HepG2 (cell line): ENCODE data around the gene CGB3. TPM values are rescaled to one million over a fixed set of nuclear protein-coding genes. Genes with fewer than 3 reads are reported as not detected.
A peak's percentile ranks its signal among the peaks of the same experiment; 100 is the strongest.

Experiments used
- ATAC-seq: fragments of 200-7000 bp; cut with Tn5 transposase; 3 replicates; pipeline ENCODE4 v1.9.1; 2020; ENCODE audit warnings: mild to moderate bottlenecking, moderate library complexity
- BruUV-seq: library from RNA; stranded (reverse); fragments of 400-500 nt; replicated peaks from 2 replicates; lab custom pipeline; 2021; lab: Mats Ljungman, UMichigan
- CTCF ChIA-PET: fragments of 300-600 bp; formaldehyde crosslinking; extraction: SDS; loops from one replicate; lab custom pipeline; 2021; ENCODE audit warnings: low total read pairs, inconsistent platforms, low intra/inter-chr PET ratio; lab: Yijun Ruan, JAX
- POLR2A ChIA-PET: fragments of 350-600 bp; sonication (Branson Sonifier 250); formaldehyde crosslinking; loops from one replicate; lab custom pipeline; 2020; ENCODE audit warnings: antibody characterized with exemption, inconsistent platforms; lab: Yijun Ruan, JAX
- DNase-seq: peaks from one replicate; pipeline ENCODE4 v3.0.0-alpha.2; 2015; ENCODE audit warnings: low spot score
- FAIRE-seq: peaks from 3 replicates; lab custom pipeline; 2011; peaks lifted over from hg19 to GRCh38; lab: Jason Lieb, UNC
- H2AFZ ChIP-seq: one replicate; pipeline ENCODE4 v1.6.1; 2011; ENCODE audit warnings: low read length, inconsistent platforms
- H3K27ac ChIP-seq: fragments of 300-600 bp; 3 replicates; pipeline ENCODE4 v1.8.0; 2011; ENCODE audit warnings: mixed run types, mild to moderate bottlenecking, mixed read lengths, low read length, inconsistent platforms; ENCODE audit not compliant: insufficient read depth; ENCODE audit errors: extremely low read length
- H3K27me3 ChIP-seq, 2 experiments: fragments of 200-600 bp in 1 of 2; 2 replicates in 1 of 2; 3 replicates in 1 of 2; pipeline versions ENCODE4 v1.6.0 to v1.8.0; 2011; ENCODE audit warnings: low read length in 2 of 2, mild to moderate bottlenecking in 2 of 2, moderate library complexity in 2 of 2, inconsistent platforms in 1 of 2; ENCODE audit not compliant: insufficient read depth in 2 of 2, control insufficient read depth in 1 of 2
- H3K36me3 ChIP-seq, 2 experiments: fragments of 200-600 bp in 1 of 2; replicated peaks in 1 of 2; 2 replicates in 1 of 2; 3 replicates in 1 of 2; pipeline versions ENCODE4 v1.5.1 to v1.8.0; 2011; ENCODE audit warnings: low read length in 2 of 2, inconsistent platforms in 1 of 2; ENCODE audit not compliant: insufficient read depth in 2 of 2, control insufficient read depth in 1 of 2
- H3K4me1 ChIP-seq: 2 replicates; pipeline ENCODE4 v1.5.1; 2012; ENCODE audit warnings: low read length, inconsistent platforms; ENCODE audit not compliant: insufficient read depth
- H3K4me2 ChIP-seq: 2 replicates; pipeline ENCODE4 v1.6.0; 2011; ENCODE audit warnings: low read depth, low read length, inconsistent platforms
- H3K4me3 ChIP-seq, 3 experiments: fragments of 200-600 bp in 1 of 3; sonication (generic), shearing (Covaris generic) in 1 of 3; replicated peaks in 1 of 3; 2 replicates each; pipeline ENCODE4 v1.5.1; 2011 to 2016; ENCODE audit warnings: low read length in 3 of 3, inconsistent platforms in 2 of 3, low read depth in 2 of 3, mild to moderate bottlenecking in 2 of 3, control low read depth in 1 of 3, mixed read lengths in 1 of 3; ENCODE audit not compliant: insufficient read depth in 1 of 3
- H3K79me2 ChIP-seq: one replicate; pipeline ENCODE4 v1.6.1; 2011; ENCODE audit warnings: low read length, inconsistent platforms; ENCODE audit not compliant: insufficient read depth
- H3K9ac ChIP-seq: 2 replicates; pipeline ENCODE4 v1.6.0; 2011; ENCODE audit warnings: mild to moderate bottlenecking, low read depth, low read length, inconsistent platforms; ENCODE audit not compliant: insufficient read depth
- H3K9me3 ChIP-seq: 2 replicates; pipeline ENCODE4 v1.5.1; 2012; ENCODE audit warnings: mild to moderate bottlenecking, low read length
- H4K20me1 ChIP-seq: 2 replicates; pipeline ENCODE4 v1.6.0; 2011; ENCODE audit warnings: inconsistent platforms, mild to moderate bottlenecking, low read length, moderate library complexity; ENCODE audit not compliant: insufficient read depth
- AGO2 ChIP-seq: fragments of 200-400 bp; formaldehyde crosslinking; optimal IDR thresholded peaks from 2 replicates; pipeline ENCODE3; 2017; ENCODE audit warnings: mild to moderate bottlenecking, low read depth, low read length, moderate library complexity
- BCL3 ChIP-seq: sonication (generic); formaldehyde crosslinking; IDR thresholded peaks from 2 replicates; pipeline ENCODE4 v1.5.1; 2020; ENCODE audit warnings: mild to moderate bottlenecking, missing genetic modification reagents, moderate library complexity
- CREM ChIP-seq, 2 experiments: sonication (generic) in 1 of 2; formaldehyde crosslinking in 1 of 2; IDR thresholded peaks; 2 replicates each; pipeline versions ENCODE4 v1.4.0 to v1.6.1; 2016 to 2020; ENCODE audit warnings: antibody characterized with exemption in 1 of 2, mild to moderate bottlenecking in 1 of 2, missing genetic modification reagents in 1 of 2
- FOSL1 ChIP-seq: sonication (generic); formaldehyde crosslinking; IDR thresholded peaks from 2 replicates; pipeline ENCODE4 v1.9.0; 2021; ENCODE audit warnings: missing genetic modification reagents, borderline replicate concordance
- HCFC1 ChIP-seq: fragments of 150-350 bp; IDR thresholded peaks from 2 replicates; pipeline ENCODE4 v1.6.1; 2014; ENCODE audit warnings: low read depth, low read length
- RBFOX2 ChIP-seq: fragments of 200-400 bp; formaldehyde crosslinking; IDR thresholded peaks from 2 replicates; pipeline ENCODE4 v1.6.1; 2017; ENCODE audit warnings: low read depth, mild to moderate bottlenecking, low read length
- TFDP1 ChIP-seq: IDR thresholded peaks from 2 replicates; pipeline ENCODE4 v1.6.1; 2016; ENCODE audit warnings: missing compliant biosample characterization, missing genetic modification reagents, borderline replicate concordance
- THAP11 ChIP-seq: IDR thresholded peaks from 2 replicates; pipeline ENCODE4 v1.6.1; 2016; ENCODE audit warnings: missing biosample characterization, missing genetic modification reagents
- TOE1 ChIP-seq: sonication (generic); formaldehyde crosslinking; IDR thresholded peaks from 2 replicates; pipeline ENCODE4 v1.4.0; 2020; ENCODE audit warnings: mild to moderate bottlenecking, missing genetic modification reagents
- ZFP37 ChIP-seq: sonication (generic); formaldehyde crosslinking; IDR thresholded peaks from 2 replicates; pipeline ENCODE4 v1.4.0; 2020; ENCODE audit warnings: missing genetic modification reagents, borderline replicate concordance
- ZNF143 ChIP-seq: sonication (generic); formaldehyde crosslinking; IDR thresholded peaks from 2 replicates; pipeline ENCODE4 v1.4.0; 2020; ENCODE audit warnings: missing genetic modification reagents
- ZNF260 ChIP-seq: sonication (generic); formaldehyde crosslinking; IDR thresholded peaks from 2 replicates; pipeline ENCODE4 v1.4.0; 2020; ENCODE audit warnings: missing genetic modification reagents, low read depth, mild to moderate bottlenecking, borderline replicate concordance
- ZNF652 ChIP-seq: IDR thresholded peaks from 2 replicates; pipeline ENCODE4 v1.6.1; 2016; ENCODE audit warnings: low read depth, borderline replicate concordance
- ZNF740 ChIP-seq: sonication (generic); formaldehyde crosslinking; IDR thresholded peaks from 2 replicates; pipeline ENCODE4 v1.4.0; 2020; ENCODE audit warnings: missing genetic modification reagents
- WGBS: methylation state at CpG from one replicate; pipeline ENCODE4 v1.1.6; 2017; ENCODE audit warnings: low lambda C conversion rate; 5-methylcytosine and 5-hydroxymethylcytosine counted together
- in situ Hi-C: cut with HindIII; loops from 2 replicates; pipeline ENCODE4 v1.10.0; 2017; ENCODE audit warnings: low pct_unique_long_range_greater_than_20kb; ENCODE audit not compliant: extremely low pct_ligation_motif_present
- intact Hi-C: fragments of 100-400 bp; cut with micrococcal nuclease; formaldehyde crosslinking; loops from one replicate; pipeline ENCODE4 v1.10.0; 2022; ENCODE audit not compliant: unreplicated experiment
- polyA plus RNA-seq, 8 experiments: library from polyadenylated mRNA; depleted of rRNA in 3 of 8; stranded (reverse) in 7 of 8; unstranded in 1 of 8; fragments of >200 nt; fragmentation: Illumina TruSeq in 4 of 8; extraction: Trizol in 4 of 8; gene quantifications; 2 replicates each; pipeline versions ENCODE4 v1.2.1 to v1.2.3, GENCODE V29; 2011 to 2016; ENCODE audit warnings: low read depth in 4 of 8, missing spikeins in 1 of 8, mixed read lengths in 1 of 8; ENCODE audit not compliant: insufficient read depth in 1 of 8
- total RNA-seq, 5 experiments: library from RNA; depleted of rRNA; stranded (reverse); fragments of >200 nt; fragmentation: Illumina TruSeq; extraction: Trizol; gene quantifications; 2 replicates each; pipeline ENCODE4 v1.2.3, GENCODE V29; 2016; ENCODE audit warnings: low read depth in 1 of 5

The CGB3 gene
- total and polyA plus RNA-seq, 2 of the 13 experiments (the other 11 are each of a cell fraction or from before 2014, with no cell fraction given): not detected

- no peak for ATAC-seq
- POLR2A ChIA-PET: interaction anchor here (2.8 kb wide), 1 partner anchor 8 kb away, joined by 9 read pairs; the partner anchor contains the start of genes GYS1 and RUVBL2
- no peak overlapping the region for H2AFZ ChIP-seq
- intact Hi-C loops: no loop called here
- H3K36me3 ChIP-seq: peaks cover 20 to 55% of the 10 kb centered on the region in 2 experiments; a peak in 4 of 5 replicates
- H3K27me3 ChIP-seq: no peaks in the 10 kb centered on the region
- no peaks in the 10 kb centered on the region for H4K20me1 ChIP-seq
- peaks cover 8% of the 10 kb centered on the region for H3K4me1 ChIP-seq
- H3K9ac ChIP-seq: no peak overlapping the region
- CTCF ChIA-PET: no interaction called here
- no peak overlapping the region for H3K27ac ChIP-seq
- no peak for FAIRE-seq
- 100% methylated on average over 5 of the region's 13 CpGs for WGBS
- in situ Hi-C loops: no loop called here
- TF ChIP-seq AGO2 (peak; percentile 27), TOE1 (CRISPR knock-in tag) (no peak), RBFOX2 (peak; percentile 22; the same call in 1 of the 2 replicates)
- DNase-seq: no peak
- H3K9me3 ChIP-seq: no peaks in the 10 kb centered on the region
- H3K4me2 ChIP-seq: no peak overlapping the region
- H3K4me3 ChIP-seq: no peak overlapping the region
- peaks cover 6% of the 10 kb centered on the region for H3K79me2 ChIP-seq
- no TSS peak for BruUV-seq
These were observed 38.4 kb downstream of the CGB3 start for GRCh38 chr19:48985711-48986110.

GRCh38 chr19:48982280-48982679 is 41.9 kb downstream of the CGB3 start:
- Histone ChIP-seq H3K9ac (no peak overlapping the region), H3K27ac (no peak overlapping the region), H2AFZ (no peak overlapping the region), H3K79me2 (no peaks in the 10 kb centered on the region), H3K4me3 (no peak overlapping the region), H3K4me2 (no peak overlapping the region), H4K20me1 (no peaks in the 10 kb centered on the region), H3K36me3 (peaks cover 12 to 41% of the 10 kb centered on the region in 2 experiments; a peak in 4 of 5 replicates), H3K27me3 (no peaks in the 10 kb centered on the region), H3K4me1 (no peaks in the 10 kb centered on the region), H3K9me3 (no peaks in the 10 kb centered on the region)
- in situ Hi-C loops (no loop called here), intact Hi-C loops (no loop called here)
- FAIRE-seq: no peak
- ChIA-PET CTCF (no interaction called here), POLR2A (interaction anchor here (1.0 kb wide), 1 partner anchor 11 kb away, joined by 3 read pairs; the partner anchor contains the start of gene RUVBL2)
- BruUV-seq: no TSS peak
- WGBS: 95% methylated on average over 9 of the region's 9 CpGs
- ATAC-seq: no peak
- DNase-seq: no peak
- no peak for TF ChIP-seq FOSL1 (CRISPR knock-in tag)
- no peak for TF ChIP-seq TFDP1
- TF ChIP-seq ZNF740 (CRISPR knock-in tag): peak; percentile 89
- no peak for TF ChIP-seq ZNF260 (CRISPR knock-in tag)
- TF ChIP-seq ZNF652 (CRISPR knock-in tag): no peak
- no peak for TF ChIP-seq ZFP37 (CRISPR knock-in tag)
- TF ChIP-seq CREM (IDR thresholded peaks at IDR 0.05): peak; percentile 18; the same call in 1 of the 2 replicates
- TF ChIP-seq CREM (CRISPR knock-in tag; IDR thresholded peaks at IDR 0.05): no peak
- TF ChIP-seq BCL3 (CRISPR knock-in tag): no peak
- TF ChIP-seq THAP11 (CRISPR knock-in tag): peak; percentile 87
- peak; percentile 74 for TF ChIP-seq ZNF143 (CRISPR knock-in tag)
- peak; percentile 42; the same call in 1 of the 2 replicates for TF ChIP-seq HCFC1
